Measurements from ENCODE around the gene XIRP2. TPM values are rescaled to one million over a fixed set of nuclear protein-coding genes. Genes with fewer than 3 reads are reported as not detected.

The XIRP2 gene
- total RNA-seq, 2 experiments from 2014 or later = not detected

DNA sequence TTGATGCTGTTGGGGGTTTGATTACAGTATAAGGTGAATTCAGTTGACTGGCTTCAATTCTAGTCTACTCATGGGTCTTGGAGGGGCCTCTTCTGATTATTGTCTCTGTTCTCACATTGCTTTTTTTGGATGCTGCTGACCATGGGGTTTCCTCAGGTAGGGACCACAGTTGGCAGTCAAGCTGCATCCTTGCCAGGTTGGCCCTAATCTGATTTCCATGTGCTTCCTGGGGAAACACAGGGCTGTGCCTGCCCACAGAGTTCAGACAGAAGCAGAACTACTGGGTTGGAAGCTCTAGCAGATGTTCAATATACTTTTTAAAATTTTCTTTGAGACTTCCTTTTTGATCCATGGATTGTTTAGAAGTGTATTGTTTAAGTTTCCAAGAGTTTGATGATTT lies 227.3 kb downstream of the XIRP2 start:
- peaks cover 4% of the 10 kb centered on the region for H3K9me3 Mint-ChIP-seq
- no peak overlapping the region for H3K4me3 ChIP-seq (ENCODE audit: low read length)
- H3K4me1 ChIP-seq (ENCODE audit: insufficient read depth, low read length) = no peaks in the 10 kb centered on the region
- intact Hi-C loops (cut with DNase I, micrococcal nuclease) = no loop called here
- no peaks in the 10 kb centered on the region for H3K36me3 Mint-ChIP-seq (ENCODE audit: low read depth)
- CTCF ChIA-PET = no interaction called here
- H3K27ac Mint-ChIP-seq = no peak overlapping the region
- TF ChIP-seq, protein P1, sequence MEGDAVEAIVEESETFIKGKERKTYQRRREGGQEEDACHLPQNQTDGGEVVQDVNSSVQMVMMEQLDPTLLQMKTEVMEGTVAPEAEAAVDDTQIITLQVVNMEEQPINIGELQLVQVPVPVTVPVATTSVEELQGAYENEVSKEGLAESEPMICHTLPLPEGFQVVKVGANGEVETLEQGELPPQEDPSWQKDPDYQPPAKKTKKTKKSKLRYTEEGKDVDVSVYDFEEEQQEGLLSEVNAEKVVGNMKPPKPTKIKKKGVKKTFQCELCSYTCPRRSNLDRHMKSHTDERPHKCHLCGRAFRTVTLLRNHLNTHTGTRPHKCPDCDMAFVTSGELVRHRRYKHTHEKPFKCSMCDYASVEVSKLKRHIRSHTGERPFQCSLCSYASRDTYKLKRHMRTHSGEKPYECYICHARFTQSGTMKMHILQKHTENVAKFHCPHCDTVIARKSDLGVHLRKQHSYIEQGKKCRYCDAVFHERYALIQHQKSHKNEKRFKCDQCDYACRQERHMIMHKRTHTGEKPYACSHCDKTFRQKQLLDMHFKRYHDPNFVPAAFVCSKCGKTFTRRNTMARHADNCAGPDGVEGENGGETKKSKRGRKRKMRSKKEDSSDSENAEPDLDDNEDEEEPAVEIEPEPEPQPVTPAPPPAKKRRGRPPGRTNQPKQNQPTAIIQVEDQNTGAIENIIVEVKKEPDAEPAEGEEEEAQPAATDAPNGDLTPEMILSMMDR (IDR thresholded peaks at IDR 0.05) = no peak
- H3K36me3 ChIP-seq (ENCODE audit: insufficient read depth, low read length) = no peaks in the 10 kb centered on the region
- H3K9me3 ChIP-seq (ENCODE audit: control insufficient read depth in 1 of 2, insufficient read depth in 1 of 2, low read length in 2 of 2) = no peaks in the 10 kb centered on the region
- no peak overlapping the region for H3K4me3 Mint-ChIP-seq
- POLR2A ChIA-PET = no interaction called here
- no peak for DNase-seq
- no peaks in the 10 kb centered on the region for H3K4me1 Mint-ChIP-seq (ENCODE audit: low read depth)
- no peaks in the 10 kb centered on the region for H3K27me3 Mint-ChIP-seq
- H3K27me3 ChIP-seq (ENCODE audit: control insufficient read depth in 1 of 2, insufficient read depth in 2 of 2, low read length in 2 of 2) = no peaks in the 10 kb centered on the region
- H3K27ac ChIP-seq (ENCODE audit: low read depth in 1 of 2, low read length in 2 of 2) = no peak overlapping the region
- no peak for ATAC-seq (ENCODE audit: poor library complexity)

DNA sequence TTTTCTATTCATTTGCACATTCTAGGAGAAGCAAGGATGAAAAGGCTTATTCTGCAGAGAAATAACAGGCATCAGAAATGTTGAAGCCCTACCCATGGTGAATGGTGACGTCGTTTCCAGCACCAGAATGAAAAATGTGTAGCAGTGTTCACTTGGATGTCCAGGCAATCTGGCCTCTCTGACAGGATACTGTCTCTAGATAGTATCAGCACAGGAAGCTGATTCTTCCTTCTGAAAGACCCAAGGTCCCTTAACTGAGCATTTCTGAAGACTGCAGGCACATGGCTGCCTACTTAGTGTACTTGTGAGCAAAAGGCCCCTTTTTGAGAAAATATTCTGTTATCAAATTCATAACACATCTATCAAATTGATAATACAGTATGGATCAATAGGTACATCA lies 234.1 kb downstream of the XIRP2 start:
- no peak overlapping the region for H3K4me3 Mint-ChIP-seq
- H3K36me3 ChIP-seq (ENCODE audit: insufficient read depth, low read length) = no peaks in the 10 kb centered on the region
- H3K36me3 Mint-ChIP-seq (ENCODE audit: low read depth) = no peaks in the 10 kb centered on the region
- intact Hi-C loops (cut with DNase I, micrococcal nuclease) = no loop called here
- H3K4me1 Mint-ChIP-seq (ENCODE audit: low read depth) = no peaks in the 10 kb centered on the region
- DNase-seq = no peak
- no peak overlapping the region for H3K27ac Mint-ChIP-seq
- H3K27me3 ChIP-seq (ENCODE audit: control insufficient read depth in 1 of 2, insufficient read depth in 2 of 2, low read length in 2 of 2) = no peaks in the 10 kb centered on the region
- no peaks in the 10 kb centered on the region for H3K27me3 Mint-ChIP-seq
- ChIA-PET CTCF (no interaction called here), POLR2A (no interaction called here)
- TF ChIP-seq, protein P1 (IDR thresholded peaks at IDR 0.05) = no peak
- H3K4me1 ChIP-seq (ENCODE audit: insufficient read depth, low read length) = no peaks in the 10 kb centered on the region
- H3K9me3 Mint-ChIP-seq = no peaks in the 10 kb centered on the region
- H3K9me3 ChIP-seq (ENCODE audit: control insufficient read depth in 1 of 2, insufficient read depth in 1 of 2, low read length in 2 of 2) = no peaks in the 10 kb centered on the region
- ATAC-seq (ENCODE audit: poor library complexity) = no peak
- no peak overlapping the region for H3K27ac ChIP-seq (ENCODE audit: low read depth in 1 of 2, low read length in 2 of 2)
- no peak overlapping the region for H3K4me3 ChIP-seq (ENCODE audit: low read length)

DNA sequence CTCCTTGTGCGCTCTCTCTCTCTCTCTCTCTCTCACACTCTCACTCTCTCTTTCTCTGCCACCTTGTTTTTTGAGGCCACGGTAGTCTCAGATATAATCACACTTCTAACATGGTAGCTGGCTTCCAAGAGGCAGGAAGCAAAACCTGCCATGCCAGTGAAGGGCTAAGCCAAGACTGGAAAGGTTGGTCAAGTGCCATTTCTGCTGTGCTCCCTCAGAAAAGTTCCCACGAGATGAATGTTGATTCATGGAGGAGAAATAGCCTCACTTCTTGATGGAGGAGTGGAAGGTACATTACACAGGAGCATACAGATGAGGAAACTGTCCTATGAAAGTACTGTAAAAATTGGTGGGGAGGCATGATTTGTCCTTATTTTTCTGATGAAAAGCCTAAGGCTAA lies 237.9 kb downstream of the XIRP2 start:
- Mint-ChIP-seq H3K4me1 (ENCODE audit: low read depth) (no peaks in the 10 kb centered on the region), H3K27me3 (no peaks in the 10 kb centered on the region), H3K27ac (no peak overlapping the region), H3K9me3 (no peaks in the 10 kb centered on the region), H3K36me3 (ENCODE audit: low read depth) (no peaks in the 10 kb centered on the region), H3K4me3 (no peak overlapping the region)
- POLR2A ChIA-PET = no interaction called here
- intact Hi-C loops (cut with DNase I, micrococcal nuclease) = no loop called here
- H3K27ac ChIP-seq (ENCODE audit: low read depth in 1 of 2, low read length in 2 of 2) = no peak overlapping the region
- H3K4me1 ChIP-seq (ENCODE audit: insufficient read depth, low read length) = no peaks in the 10 kb centered on the region
- H3K9me3 ChIP-seq (ENCODE audit: control insufficient read depth in 1 of 2, insufficient read depth in 1 of 2, low read length in 2 of 2) = no peaks in the 10 kb centered on the region
- H3K27me3 ChIP-seq (ENCODE audit: control insufficient read depth in 1 of 2, insufficient read depth in 2 of 2, low read length in 2 of 2) = no peaks in the 10 kb centered on the region
- H3K4me3 ChIP-seq (ENCODE audit: low read length) = no peak overlapping the region
- no peaks in the 10 kb centered on the region for H3K36me3 ChIP-seq (ENCODE audit: insufficient read depth, low read length)
- DNase-seq = no peak
- no peak for ATAC-seq (ENCODE audit: poor library complexity)
- TF ChIP-seq, protein P1 (IDR thresholded peaks at IDR 0.05) = no peak
- CTCF ChIA-PET = no interaction called here

Measured in CD4-positive, alpha-beta T cell (primary cell).